HepG2 (cell line): ENCODE results near the gene TAF8. TPM values are rescaled to one million over a fixed set of nuclear protein-coding genes. Genes with fewer than 3 reads are reported as not detected.
A peak's percentile ranks its signal among the peaks of the same experiment; 100 is the strongest.

Experiments used
- ATF7 ChIP-seq, 2 experiments: fragments of 450-650 bp in 1 of 2; sonication (generic) in 1 of 2; formaldehyde crosslinking in 1 of 2; IDR thresholded peaks; 2 replicates each; pipeline versions ENCODE4 v1.4.0 to v1.6.1; 2016 to 2020; ENCODE audit warnings: antibody characterized with exemption in 1 of 2, mild to moderate bottlenecking in 1 of 2, missing genetic modification reagents in 1 of 2
- CBX1 ChIP-seq: IDR thresholded peaks from one replicate; pipeline ENCODE4 v1.6.1; 2016; ENCODE audit warnings: antibody characterized with exemption, low read depth
- CHD2 ChIP-seq: IDR thresholded peaks from 2 replicates; pipeline ENCODE4 v1.6.1; 2011; ENCODE audit warnings: low read depth, low read length, improper control_type of control experiment
- FOXM1 ChIP-seq: sonication (generic); formaldehyde crosslinking; IDR thresholded peaks from 2 replicates; pipeline ENCODE4 v1.5.0; 2020; ENCODE audit warnings: missing genetic modification reagents
- HES4 ChIP-seq: sonication (generic); formaldehyde crosslinking; IDR thresholded peaks from 2 replicates; pipeline ENCODE4 v1.9.0; 2021; ENCODE audit warnings: mild to moderate bottlenecking, missing genetic modification reagents, borderline replicate concordance
- HOXA7 ChIP-seq: sonication (generic); formaldehyde crosslinking; IDR thresholded peaks from 2 replicates; pipeline ENCODE4 v1.8.1; 2022; ENCODE audit warnings: mild to moderate bottlenecking, missing genetic modification reagents, moderate library complexity
- JUNB ChIP-seq: sonication (generic); formaldehyde crosslinking; IDR thresholded peaks from 2 replicates; pipeline ENCODE4 v1.8.0; 2022; ENCODE audit warnings: missing genetic modification reagents, mild to moderate bottlenecking, borderline replicate concordance
- MZF1 ChIP-seq: sonication (generic); formaldehyde crosslinking; IDR thresholded peaks from 2 replicates; pipeline ENCODE4 v1.8.1; 2023; ENCODE audit warnings: mild to moderate bottlenecking, missing genetic modification reagents, borderline replicate concordance
- NBN ChIP-seq: fragments of 450-650 bp; conservative IDR thresholded peaks from 2 replicates; pipeline ENCODE4 v1.6.1; 2017
- NCOA5 ChIP-seq: sonication (generic); formaldehyde crosslinking; IDR thresholded peaks from 2 replicates; pipeline ENCODE4 v1.4.0; 2020; ENCODE audit warnings: missing genetic modification reagents
- SRSF1 ChIP-seq: fragments of 200-400 bp; formaldehyde crosslinking; optimal IDR thresholded peaks from 2 replicates; pipeline ENCODE3; 2017; ENCODE audit warnings: mild to moderate bottlenecking, low read depth, low read length, moderate library complexity
- ZFP36 ChIP-seq: fragments of 150-350 bp; IDR thresholded peaks from 2 replicates; pipeline ENCODE4 v1.6.1; 2018; ENCODE audit warnings: borderline replicate concordance, low read length, low read depth; ENCODE audit not compliant: partially characterized antibody
- ZMYM2 ChIP-seq: sonication (generic); formaldehyde crosslinking; IDR thresholded peaks from 2 replicates; pipeline ENCODE4 v1.8.0; 2022; ENCODE audit warnings: mild to moderate bottlenecking, missing genetic modification reagents
- ZNF225 ChIP-seq: sonication (generic); formaldehyde crosslinking; IDR thresholded peaks from 2 replicates; pipeline ENCODE4 v1.4.0; 2020; ENCODE audit warnings: mild to moderate bottlenecking, missing genetic modification reagents
- ZNF569 ChIP-seq: sonication (generic); formaldehyde crosslinking; IDR thresholded peaks from 2 replicates; pipeline ENCODE4 v1.5.0; 2020; ENCODE audit warnings: mild to moderate bottlenecking, missing genetic modification reagents, moderate library complexity, borderline replicate concordance
- ZNF777 ChIP-seq: sonication (generic); formaldehyde crosslinking; IDR thresholded peaks from 2 replicates; pipeline ENCODE4 v1.4.0; 2020; ENCODE audit warnings: missing genetic modification reagents
- ZNF790 ChIP-seq: sonication (generic); formaldehyde crosslinking; IDR thresholded peaks from 2 replicates; pipeline ENCODE4 v1.8.0; 2022; ENCODE audit warnings: missing genetic modification reagents, mild to moderate bottlenecking, borderline replicate concordance
- ZZZ3 ChIP-seq: sonication (generic); formaldehyde crosslinking; IDR thresholded peaks from 2 replicates; pipeline ENCODE4 v1.4.0; 2020; ENCODE audit warnings: missing genetic modification reagents, mild to moderate bottlenecking, borderline replicate concordance
- polyA plus RNA-seq, 8 experiments: library from polyadenylated mRNA; depleted of rRNA in 3 of 8; stranded (reverse) in 7 of 8; unstranded in 1 of 8; fragments of >200 nt; fragmentation: Illumina TruSeq in 4 of 8; extraction: Trizol in 4 of 8; gene quantifications; 2 replicates each; pipeline versions ENCODE4 v1.2.1 to v1.2.3, GENCODE V29; 2011 to 2016; ENCODE audit warnings: low read depth in 4 of 8, missing spikeins in 1 of 8, mixed read lengths in 1 of 8; ENCODE audit not compliant: insufficient read depth in 1 of 8
- total RNA-seq, 5 experiments: library from RNA; depleted of rRNA; stranded (reverse); fragments of >200 nt; fragmentation: Illumina TruSeq; extraction: Trizol; gene quantifications; 2 replicates each; pipeline ENCODE4 v1.2.3, GENCODE V29; 2016; ENCODE audit warnings: low read depth in 1 of 5
- TF ChIP-seq, protein P1 (sequence below): IDR thresholded peaks from 2 replicates; pipeline ENCODE4 v1.6.1; 2016; ENCODE audit warnings: mild to moderate bottlenecking, missing biosample characterization, missing genetic modification reagents
- TF ChIP-seq, protein P2 (sequence below): sonication (generic); formaldehyde crosslinking; IDR thresholded peaks from 2 replicates; pipeline ENCODE4 v1.9.0; 2021; ENCODE audit warnings: missing genetic modification reagents, borderline replicate concordance
- TF ChIP-seq, protein P3 (sequence below): sonication (generic); formaldehyde crosslinking; IDR thresholded peaks from 2 replicates; pipeline ENCODE4 v1.4.0; 2020; ENCODE audit warnings: missing genetic modification reagents, mild to moderate bottlenecking, borderline replicate concordance
- TF ChIP-seq, protein P4 (sequence below): sonication (generic); formaldehyde crosslinking; IDR thresholded peaks from 2 replicates; pipeline ENCODE4 v1.8.0; 2022; ENCODE audit warnings: missing genetic modification reagents, mild to moderate bottlenecking, inconsistent platforms, borderline replicate concordance

TAF8 gene
- total and polyA plus RNA-seq, 2 of the 13 experiments (the other 11 are each of a cell fraction or from before 2014, with no cell fraction given), result 25.2 to 25.8 TPM

DNA sequence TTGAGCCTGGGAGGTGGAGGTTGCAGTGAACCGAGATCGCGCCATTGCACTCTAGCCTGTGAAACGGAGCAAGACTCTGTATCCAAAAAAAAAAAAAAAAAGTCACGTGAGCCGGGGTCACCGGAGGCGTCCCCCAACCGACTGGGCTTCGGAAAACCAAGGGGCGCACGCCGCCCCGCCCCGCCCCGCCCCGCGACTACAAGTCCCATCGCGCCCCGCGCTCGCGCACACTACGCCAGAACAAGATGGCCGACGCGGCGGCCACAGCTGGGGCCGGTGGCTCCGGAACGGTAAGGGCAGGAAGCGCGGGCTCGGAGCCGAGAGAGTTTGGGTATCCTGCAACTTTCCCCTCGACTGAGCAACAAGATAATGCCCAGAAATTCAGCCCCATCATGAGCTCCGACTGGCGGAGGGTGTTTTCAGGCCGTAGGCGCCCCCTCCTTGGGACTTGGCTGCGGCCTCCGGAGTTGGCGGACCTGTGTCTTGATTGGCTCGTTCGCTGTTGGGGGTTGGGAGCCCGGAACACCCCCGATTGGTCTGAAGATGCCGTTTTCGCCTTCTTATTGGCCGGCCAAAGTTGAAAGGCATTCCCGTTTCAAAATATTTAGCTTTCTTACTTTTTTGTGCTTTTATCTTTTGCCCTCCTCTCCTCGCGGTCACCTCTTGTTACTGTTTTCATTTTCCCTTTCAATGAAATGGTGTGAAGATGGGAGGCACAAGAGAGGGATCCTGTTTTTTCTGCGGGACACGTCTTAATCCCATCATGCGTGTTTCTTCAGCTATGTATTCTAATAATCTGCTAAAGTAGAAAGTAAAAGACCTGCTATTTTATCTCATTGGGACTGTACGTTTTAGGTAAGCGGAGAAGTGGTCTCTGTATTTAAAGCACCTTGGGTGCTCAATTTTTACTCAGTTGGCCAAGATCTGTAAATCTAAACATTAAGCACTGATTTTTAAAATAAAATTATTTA is at the start of gene TAF8 (continued):
- no peak for TF ChIP-seq ZNF790 (CRISPR knock-in tag)
- TF ChIP-seq HES4 (CRISPR knock-in tag), result no peak
- peak; percentile 51; the same call in 1 of the 2 replicates for TF ChIP-seq FOXM1 (CRISPR knock-in tag)
- 0 out of 2 replicates have a peak, but pooled peaks have one; percentile 43 for TF ChIP-seq ZNF777 (CRISPR knock-in tag)
- TF ChIP-seq ZFP36, result no peak
- TF ChIP-seq, protein P1, sequence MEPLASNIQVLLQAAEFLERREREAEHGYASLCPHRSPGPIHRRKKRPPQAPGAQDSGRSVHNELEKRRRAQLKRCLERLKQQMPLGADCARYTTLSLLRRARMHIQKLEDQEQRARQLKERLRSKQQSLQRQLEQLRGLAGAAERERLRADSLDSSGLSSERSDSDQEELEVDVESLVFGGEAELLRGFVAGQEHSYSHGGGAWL (CRISPR knock-in tag), result peak; percentile 88
- no peak for TF ChIP-seq NBN
- TF ChIP-seq, protein P2, sequence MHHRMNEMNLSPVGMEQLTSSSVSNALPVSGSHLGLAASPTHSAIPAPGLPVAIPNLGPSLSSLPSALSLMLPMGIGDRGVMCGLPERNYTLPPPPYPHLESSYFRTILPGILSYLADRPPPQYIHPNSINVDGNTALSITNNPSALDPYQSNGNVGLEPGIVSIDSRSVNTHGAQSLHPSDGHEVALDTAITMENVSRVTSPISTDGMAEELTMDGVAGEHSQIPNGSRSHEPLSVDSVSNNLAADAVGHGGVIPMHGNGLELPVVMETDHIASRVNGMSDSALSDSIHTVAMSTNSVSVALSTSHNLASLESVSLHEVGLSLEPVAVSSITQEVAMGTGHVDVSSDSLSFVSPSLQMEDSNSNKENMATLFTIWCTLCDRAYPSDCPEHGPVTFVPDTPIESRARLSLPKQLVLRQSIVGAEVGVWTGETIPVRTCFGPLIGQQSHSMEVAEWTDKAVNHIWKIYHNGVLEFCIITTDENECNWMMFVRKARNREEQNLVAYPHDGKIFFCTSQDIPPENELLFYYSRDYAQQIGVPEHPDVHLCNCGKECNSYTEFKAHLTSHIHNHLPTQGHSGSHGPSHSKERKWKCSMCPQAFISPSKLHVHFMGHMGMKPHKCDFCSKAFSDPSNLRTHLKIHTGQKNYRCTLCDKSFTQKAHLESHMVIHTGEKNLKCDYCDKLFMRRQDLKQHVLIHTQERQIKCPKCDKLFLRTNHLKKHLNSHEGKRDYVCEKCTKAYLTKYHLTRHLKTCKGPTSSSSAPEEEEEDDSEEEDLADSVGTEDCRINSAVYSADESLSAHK (CRISPR knock-in tag), result peak; percentile 81; the same call in 1 of the 2 replicates
- TF ChIP-seq, protein P3, sequence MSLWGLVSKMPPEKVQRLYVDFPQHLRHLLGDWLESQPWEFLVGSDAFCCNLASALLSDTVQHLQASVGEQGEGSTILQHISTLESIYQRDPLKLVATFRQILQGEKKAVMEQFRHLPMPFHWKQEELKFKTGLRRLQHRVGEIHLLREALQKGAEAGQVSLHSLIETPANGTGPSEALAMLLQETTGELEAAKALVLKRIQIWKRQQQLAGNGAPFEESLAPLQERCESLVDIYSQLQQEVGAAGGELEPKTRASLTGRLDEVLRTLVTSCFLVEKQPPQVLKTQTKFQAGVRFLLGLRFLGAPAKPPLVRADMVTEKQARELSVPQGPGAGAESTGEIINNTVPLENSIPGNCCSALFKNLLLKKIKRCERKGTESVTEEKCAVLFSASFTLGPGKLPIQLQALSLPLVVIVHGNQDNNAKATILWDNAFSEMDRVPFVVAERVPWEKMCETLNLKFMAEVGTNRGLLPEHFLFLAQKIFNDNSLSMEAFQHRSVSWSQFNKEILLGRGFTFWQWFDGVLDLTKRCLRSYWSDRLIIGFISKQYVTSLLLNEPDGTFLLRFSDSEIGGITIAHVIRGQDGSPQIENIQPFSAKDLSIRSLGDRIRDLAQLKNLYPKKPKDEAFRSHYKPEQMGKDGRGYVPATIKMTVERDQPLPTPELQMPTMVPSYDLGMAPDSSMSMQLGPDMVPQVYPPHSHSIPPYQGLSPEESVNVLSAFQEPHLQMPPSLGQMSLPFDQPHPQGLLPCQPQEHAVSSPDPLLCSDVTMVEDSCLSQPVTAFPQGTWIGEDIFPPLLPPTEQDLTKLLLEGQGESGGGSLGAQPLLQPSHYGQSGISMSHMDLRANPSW, result peak; percentile 51; the same call in 1 of the 2 replicates
- TF ChIP-seq ZZZ3 (CRISPR knock-in tag), result peak; percentile 82; the same call in 1 of the 2 replicates
- TF ChIP-seq ZNF225, result peak; percentile 86; the same call in 1 of the 2 replicates
- TF ChIP-seq JUNB (CRISPR knock-in tag), result no peak
- no peak for TF ChIP-seq ATF7 (IDR thresholded peaks at IDR 0.05)
- no peak for TF ChIP-seq ATF7 (CRISPR knock-in tag; IDR thresholded peaks at IDR 0.05)
- no peak for TF ChIP-seq HOXA7 (CRISPR knock-in tag)
- no peak for TF ChIP-seq NCOA5 (CRISPR knock-in tag)
- no peak for TF ChIP-seq MZF1 (CRISPR knock-in tag)
- no peak for TF ChIP-seq CBX1
- peak; percentile 36; the same call in 1 of the 2 replicates for TF ChIP-seq ZMYM2 (CRISPR knock-in tag)
- peak; percentile 63; the same call in 1 of the 2 replicates for TF ChIP-seq CHD2
- TF ChIP-seq, protein P4, sequence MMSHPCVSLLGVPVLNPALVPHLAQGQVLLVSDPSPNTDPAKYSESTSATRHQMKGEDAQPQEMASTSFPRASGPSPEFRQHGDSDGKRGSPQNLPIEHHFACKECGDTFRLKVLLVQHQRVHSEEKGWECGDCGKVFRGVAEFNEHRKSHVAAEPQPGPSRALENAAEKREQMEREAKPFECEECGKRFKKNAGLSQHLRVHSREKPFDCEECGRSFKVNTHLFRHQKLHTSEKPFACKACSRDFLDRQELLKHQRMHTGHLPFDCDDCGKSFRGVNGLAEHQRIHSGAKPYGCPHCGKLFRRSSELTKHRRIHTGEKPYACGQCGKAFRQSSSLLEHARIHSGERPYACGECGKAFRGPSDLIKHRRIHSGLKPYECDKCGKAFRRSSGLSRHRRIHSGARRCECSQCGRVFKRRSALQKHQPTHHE (CRISPR knock-in tag), result peak; percentile 87; the same call in 1 of the 2 replicates
- no peak for TF ChIP-seq ZNF569 (CRISPR knock-in tag)
- TF ChIP-seq SRSF1, result peak; percentile 74
